Myocyte (in vitro differentiated cells): ENCODE measurements around the gene SDK1. TPM values are rescaled to one million over a fixed set of nuclear protein-coding genes. Genes with fewer than 3 reads are reported as not detected.

Source experiments
- DNase-seq: peaks from one replicate; pipeline ENCODE4 v3.0.0-alpha.2; 2012; ENCODE audit warnings: low read depth
- total RNA-seq: library from RNA; depleted of rRNA; stranded (reverse); fragments of >200 nt; gene quantifications from 2 replicates; pipeline ENCODE4 v1.2.3, GENCODE V29; 2014

SDK1 gene
- total RNA-seq, 1 donor from 2014 or later: 2.8 TPM

- DNase-seq: peak; percentile 99
These were observed 11.1 kb upstream of the SDK1 start for GRCh38 chr7:3289996-3290395.

DNA sequence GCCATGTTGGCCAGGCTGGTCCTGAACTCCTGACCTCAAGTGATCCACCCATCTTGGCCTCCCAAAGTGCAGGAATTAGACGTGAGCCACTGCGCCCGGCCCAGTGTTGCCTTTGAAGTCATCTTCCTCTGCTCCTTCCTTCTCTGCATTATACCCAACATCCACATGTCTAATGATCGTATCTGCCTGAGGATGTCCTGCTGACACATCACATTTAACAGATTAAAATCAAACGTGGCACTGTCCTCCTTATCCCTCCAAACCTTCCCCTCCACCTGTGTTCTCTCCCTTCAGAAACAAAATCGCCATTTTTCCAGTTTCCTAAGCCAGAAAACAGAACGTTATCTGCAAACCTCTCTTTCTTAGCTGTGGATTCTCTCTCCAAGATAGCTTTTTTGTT is 8.4 kb upstream of the SDK1 start:
- DNase-seq: no peak

- no peak for DNase-seq
These were observed 6.5 kb upstream of the SDK1 start for GRCh38 chr7:3294432-3295100.

DNA sequence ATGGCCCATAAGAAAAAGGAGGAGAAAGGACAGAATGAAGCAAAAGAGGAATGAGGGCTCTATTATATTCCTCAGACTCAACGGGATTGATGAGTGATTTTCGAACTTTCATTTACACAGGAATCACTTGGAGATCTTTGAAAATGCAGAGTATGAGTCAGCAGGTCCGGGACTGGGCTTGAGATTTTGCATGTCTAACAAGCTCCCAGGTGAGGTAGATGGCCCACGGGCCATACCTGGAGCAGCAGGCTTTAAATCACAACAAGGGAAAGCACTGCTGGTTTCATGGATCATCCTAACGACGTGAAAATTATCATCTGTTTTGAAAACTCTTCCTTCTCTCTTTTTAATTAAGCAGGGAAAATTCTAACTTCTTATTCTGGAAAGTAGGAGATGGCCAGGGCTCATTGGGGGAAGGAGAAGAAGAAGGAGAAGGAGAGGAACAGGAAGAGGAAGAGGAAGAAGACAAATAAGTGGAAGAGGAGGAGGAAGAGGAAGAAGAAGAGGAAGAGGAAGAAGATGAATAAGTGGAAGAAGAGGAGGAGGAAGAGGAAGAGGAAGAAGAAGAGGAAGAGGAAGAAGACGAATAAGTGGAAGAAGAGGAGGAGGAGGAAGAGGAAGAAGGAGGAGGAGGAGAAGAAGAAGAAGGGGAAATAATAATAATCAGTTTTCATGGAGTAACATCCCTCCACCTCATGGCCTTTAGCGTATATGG is 3.8 kb upstream of the SDK1 start:
- no peak for DNase-seq

GRCh38 chr7:3300221-3300650 is 816 bp upstream of the SDK1 start:
- DNase-seq: no peak

GRCh38 chr7:3301449-3301731 is 338 bp downstream of the SDK1 start:
- no peak for DNase-seq

DNA sequence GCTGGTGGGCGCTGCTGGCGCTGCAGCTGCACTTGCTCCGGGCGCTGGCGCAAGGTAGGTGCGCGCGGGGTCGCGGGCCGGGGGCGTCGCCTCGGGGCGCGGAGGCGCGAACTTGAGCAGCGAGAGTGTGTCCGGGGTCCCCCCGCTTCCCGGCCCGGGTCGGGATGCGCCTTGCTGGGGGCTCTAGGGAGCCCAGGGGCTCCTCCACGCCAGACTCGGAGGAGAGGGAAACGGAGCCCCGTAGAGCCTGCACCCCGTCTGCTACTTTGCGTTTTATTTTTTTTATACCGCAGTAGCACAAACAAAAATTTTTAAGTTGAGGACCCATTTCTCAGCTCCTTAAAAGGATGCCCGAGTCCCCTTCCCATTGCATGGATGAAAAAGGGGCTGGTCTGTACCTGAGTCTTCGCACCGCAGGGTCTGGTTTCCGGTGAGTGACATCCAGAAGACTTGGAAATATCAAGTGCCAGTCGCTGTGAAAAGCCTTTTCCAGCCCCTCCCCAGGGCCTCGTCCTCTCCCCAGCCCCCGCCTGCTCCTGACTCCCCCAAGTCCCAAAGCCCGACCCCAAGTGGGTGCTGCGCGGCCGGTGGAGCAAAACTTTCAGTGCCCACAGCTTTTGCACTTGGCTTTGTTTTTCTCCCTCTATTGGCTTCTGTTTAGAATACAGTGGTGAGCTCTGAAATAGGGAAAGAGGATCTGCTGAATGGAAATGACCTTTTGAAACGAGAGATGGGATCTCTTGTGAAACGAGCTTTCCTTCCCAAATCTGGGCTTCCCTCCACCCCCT is 973 bp downstream of the SDK1 start:
- DNase-seq: peak; percentile 72

DNA sequence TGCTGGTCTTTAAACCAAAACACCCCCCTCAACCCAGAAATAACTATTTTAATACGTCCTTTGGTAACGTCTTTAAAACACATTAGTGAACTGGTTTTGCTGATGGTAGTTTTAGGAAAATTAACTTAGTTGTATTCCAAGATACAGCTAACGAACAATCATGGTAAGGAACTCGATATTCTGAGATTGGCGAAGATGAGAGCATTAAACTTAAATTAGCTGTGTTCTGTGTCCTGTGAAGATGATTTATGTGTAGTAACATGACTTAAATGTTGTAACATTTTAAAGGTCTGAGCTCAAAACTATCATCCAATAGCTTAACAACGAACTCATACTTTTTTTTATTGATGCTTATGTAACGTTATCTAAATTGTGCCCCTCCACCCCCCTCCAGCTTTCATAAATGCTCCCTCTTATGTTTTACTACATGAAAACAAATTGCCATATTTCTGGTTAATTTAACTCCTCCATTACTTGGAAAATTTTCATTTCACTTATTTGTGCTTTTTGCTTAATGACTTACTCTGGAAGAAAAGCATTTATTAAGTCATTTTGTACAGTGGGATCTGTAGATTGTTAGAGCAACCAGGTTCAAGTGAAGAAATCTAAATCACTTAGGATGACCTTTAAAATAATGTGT is 1.7 kb downstream of the SDK1 start:
- DNase-seq: no peak

GRCh38 chr7:3304131-3304530 is 3.1 kb downstream of the SDK1 start:
- DNase-seq: peak; percentile 20

DNA sequence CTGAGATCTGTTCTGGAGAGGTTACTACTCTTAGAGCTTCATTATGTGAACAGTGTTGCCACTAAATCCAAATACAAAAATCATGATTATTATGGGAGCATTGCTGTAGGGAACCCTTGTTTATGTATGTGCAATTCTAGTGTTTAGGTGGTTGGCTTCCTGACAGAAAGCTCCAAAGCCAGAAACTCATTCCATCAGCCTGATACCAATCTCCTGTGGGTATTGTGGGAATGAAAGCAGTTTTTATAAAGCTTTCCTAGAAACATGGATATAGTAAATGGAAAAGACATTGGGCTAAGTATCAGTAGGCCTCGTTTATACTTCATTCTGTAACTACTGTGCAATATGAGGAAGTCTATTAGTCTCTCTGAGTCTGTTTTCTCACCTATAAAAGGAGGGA is 6.4 kb downstream of the SDK1 start:
- DNase-seq: no peak

- DNase-seq: no peak
These were observed 8.1 kb downstream of the SDK1 start for GRCh38 chr7:3309140-3309539.

DNA sequence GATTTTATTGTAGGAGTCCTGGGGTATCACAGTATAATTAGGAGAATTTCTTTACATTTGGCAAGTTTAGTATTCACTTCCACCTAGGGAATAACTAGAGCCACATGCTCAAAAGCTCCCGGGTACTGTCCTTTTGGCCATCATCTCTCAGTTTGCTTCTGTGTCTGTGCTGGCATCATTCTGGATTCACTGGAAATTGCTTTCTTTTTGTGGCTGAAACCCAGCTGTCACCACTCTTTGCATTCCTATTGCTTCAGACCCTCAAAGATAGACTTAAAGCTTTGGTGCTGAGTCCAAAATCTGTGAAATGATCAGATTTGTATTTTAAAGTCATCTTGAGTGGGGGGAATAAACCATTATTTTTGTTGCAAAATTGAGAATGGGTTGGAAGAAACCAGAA is 8.9 kb downstream of the SDK1 start:
- DNase-seq: peak; percentile 4

- DNase-seq: no peak
These were observed 9.8 kb downstream of the SDK1 start for GRCh38 chr7:3310884-3311283.

DNA sequence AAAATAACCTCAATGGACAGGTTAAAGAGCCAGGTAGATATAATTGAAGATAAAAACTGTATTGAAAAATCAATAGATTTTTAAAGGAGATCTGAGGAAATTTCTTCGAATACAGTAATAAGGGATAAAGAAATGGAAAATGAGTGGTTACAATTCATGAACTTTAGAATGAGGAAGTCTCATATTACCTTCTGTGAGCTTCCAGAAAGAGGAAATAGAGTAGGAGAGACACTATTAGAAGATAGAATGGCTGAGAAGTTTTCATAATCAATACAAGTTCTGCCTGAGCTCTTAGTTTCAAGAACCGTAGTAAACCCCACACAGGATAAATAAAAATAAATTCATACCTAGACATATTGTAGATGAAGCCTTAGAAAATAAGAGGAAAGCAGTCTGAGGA is 11.5 kb downstream of the SDK1 start:
- DNase-seq: no peak

DNA sequence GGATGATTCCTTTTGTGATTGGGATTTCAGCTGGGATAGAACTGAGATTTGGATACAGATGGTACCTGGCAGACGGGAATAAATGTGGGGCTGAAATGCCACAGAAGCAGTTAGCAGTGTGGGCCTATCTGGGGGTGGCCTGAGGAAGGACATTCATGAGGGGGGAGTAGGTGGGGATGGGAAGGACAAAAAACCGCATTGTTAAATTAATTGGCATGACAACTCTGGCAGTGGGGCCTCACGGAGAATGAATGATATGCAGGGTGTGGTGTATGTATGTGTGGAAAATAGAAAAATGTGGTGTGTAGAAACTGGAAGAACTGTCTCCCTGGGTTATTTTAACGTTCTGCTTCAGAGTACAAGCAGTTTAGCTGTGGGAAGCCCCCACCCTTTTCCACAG is 17.8 kb downstream of the SDK1 start:
- no peak for DNase-seq

GRCh38 chr7:3321206-3321605 is 20.2 kb downstream of the SDK1 start:
- DNase-seq: no peak

DNA sequence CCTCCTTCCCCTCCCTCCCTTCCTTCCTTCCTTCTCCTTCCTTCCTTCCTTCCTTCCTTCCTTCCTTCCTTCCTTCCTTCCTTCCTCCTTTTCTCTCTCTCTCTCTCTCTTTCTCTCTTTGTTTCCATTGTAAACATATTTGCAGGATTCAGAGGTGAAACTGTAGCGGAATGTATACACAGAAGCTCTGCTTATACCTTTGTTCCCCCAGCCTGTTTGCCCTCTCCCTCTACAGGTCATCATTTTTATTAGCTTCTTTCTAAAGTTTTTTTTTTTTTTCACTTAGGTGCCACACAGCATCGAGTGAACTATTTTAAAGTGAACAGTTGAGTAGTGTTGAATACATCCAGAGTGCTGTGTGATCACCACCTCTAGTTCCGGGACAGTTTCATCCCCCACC is 20.7 kb downstream of the SDK1 start:
- no peak for DNase-seq

GRCh38 chr7:3326246-3326645 is 25.2 kb downstream of the SDK1 start:
- DNase-seq: no peak

GRCh38 chr7:3327099-3327498 is 26.0 kb downstream of the SDK1 start:
- no peak for DNase-seq

DNA sequence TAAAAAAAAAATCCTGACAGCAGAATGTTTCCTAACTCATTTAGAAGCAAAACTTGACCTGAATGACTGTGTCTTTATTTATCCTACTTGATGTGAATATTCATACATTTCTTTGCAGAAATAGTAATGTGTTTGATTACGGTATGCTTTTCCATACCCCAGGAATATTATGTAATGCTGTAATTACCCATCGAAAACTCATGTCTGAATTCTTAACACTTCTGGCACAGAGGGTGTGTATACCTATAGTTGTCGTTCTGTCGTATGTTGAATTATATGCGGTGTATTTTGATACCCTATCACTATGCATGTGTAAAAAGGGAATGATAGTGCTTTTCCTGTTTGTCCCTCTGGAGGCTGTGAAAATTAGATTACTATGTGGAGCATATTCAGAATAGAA is 26.6 kb downstream of the SDK1 start:
- DNase-seq: no peak

GRCh38 chr7:3332308-3332707 is 31.3 kb downstream of the SDK1 start:
- DNase-seq: no peak

GRCh38 chr7:3333861-3334260 is 32.8 kb downstream of the SDK1 start:
- DNase-seq: no peak
